GM03348 (cell line): ENCODE data around the gene OR8D1.
"Not testable (repeated sequence)": the region's sequence is repeated elsewhere in the genome, so short reads cannot be mapped to it uniquely, and the experiment has no call there.

Experiments
- DNase-seq: peaks from one replicate; pipeline ENCODE4 v3.0.0; 2012; ENCODE audit warnings: low spot score

The OR8D1 gene

DNA sequence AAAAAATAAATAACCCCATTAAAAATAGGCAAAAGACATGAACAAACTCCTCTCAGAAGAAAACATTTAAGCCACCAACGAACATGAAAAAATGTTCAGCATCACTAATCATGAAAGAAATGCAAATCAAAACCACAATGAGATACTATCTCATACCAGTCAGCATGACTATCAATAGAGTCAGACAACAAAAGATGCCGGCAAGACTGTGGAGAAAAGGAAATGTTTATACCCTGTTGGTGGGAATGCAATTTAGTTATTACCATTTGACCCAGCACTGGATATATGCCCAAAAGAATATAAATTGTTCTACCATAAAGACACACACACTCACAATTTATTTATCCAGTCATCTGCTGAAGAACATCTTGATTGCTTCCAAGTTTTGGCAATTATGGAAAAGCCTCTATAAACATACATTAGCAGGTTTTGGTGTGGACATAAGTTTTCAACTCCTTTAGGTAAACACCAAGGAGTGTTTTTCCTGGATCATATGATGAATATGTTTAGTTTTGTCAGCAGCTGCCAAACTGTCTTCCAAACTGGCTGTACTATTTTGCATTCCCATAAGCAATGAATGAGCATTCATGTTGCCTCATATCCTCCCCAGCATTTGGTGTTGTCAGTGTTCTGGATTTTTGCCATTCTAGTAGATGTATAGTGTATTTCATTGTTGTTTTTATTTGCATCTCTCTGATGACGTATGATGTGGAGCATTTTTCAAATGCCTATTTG is 28.0 kb downstream of the OR8D1 start:
- DNase-seq, result no peak

- DNase-seq, result no peak
These were observed 35.5 kb downstream of the OR8D1 start for GRCh38 chr11:124278261-124278660.

GRCh38 chr11:124277804-124278203 is 35.9 kb downstream of the OR8D1 start:
- DNase-seq, result no peak

DNA sequence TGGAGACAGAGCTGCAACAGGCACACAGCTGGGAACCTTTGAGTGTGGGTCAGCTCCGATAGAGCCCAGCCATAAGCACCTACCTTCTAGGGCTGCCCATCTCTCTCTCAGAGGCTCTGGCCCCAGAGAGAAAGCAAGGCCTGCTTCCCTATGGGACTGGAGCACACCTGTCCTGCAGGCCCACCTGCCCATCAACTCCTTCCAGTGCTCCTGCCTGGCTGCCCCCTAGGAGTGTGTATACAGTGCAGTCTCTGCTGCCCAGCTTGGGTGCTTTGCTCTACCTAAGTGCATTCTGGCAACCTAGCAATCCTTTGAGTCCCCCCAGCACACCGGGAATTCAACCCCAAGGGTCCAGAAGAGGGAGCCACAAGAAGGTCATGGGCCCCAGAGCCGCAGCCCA is 36.5 kb downstream of the OR8D1 start:
- DNase-seq, result no peak

DNA sequence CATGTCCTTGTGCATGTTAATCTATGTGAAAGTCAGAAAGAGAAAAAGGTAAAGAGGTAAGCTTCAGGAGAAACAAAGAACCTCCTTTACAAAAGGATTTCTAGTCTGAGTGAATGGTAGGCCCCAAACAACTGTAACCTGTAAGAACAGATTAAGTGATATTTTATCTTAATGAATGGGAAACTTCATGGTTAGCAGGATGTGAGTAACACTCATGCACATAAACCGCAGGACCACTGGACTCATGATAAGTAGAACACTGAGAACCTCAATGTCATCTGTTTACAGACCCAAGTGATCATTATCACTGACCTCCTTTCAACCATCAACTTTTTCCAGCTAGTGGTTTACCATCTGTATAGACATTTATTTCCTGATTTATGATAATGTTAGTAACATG is 37.7 kb downstream of the OR8D1 start:
- DNase-seq, result no peak

- DNase-seq, result no peak
These were observed 39.7 kb downstream of the OR8D1 start for GRCh38 chr11:124274000-124274399.

- DNase-seq, result not testable (repeated sequence)
These were observed 42.9 kb downstream of the OR8D1 start for GRCh38 chr11:124270886-124271285.

- DNase-seq, result not testable (repeated sequence)
These were observed 48.7 kb downstream of the OR8D1 start for GRCh38 chr11:124265041-124265440.

DNA sequence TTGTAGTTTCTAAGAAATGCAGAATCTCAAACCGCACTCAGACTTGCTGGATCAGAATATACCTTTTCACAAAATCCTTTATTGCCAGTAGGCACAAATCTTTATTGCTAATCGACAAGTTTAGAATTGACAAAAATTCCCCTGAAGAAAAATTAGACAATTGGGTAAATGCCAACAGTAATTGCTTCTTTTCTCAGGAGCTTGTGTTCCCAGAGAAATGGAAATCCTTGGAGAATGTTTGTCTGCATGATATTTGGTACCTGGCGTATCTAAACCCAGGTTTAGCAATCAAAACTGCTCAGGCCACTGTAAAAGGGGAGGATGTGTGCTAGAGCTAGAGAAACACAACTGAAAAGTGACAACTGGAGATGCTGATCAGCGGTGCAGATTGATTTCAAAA is 57.7 kb downstream of the OR8D1 start, which contains the start of gene OR8G5:
TSS of gene OR8G5 (plus strand) at position 301 of the 400 bp plus-strand sequence. CDS start 8,556 bp downstream, outside the sequence.
- DNase-seq, result no peak
